WERI-Rb-1 (cell line): ENCODE measurements around the gene MED26.

ENCODE experiments used
- DNase-seq: peaks from one replicate; pipeline ENCODE4 v3.0.0-alpha.2; 2020
- H3K27ac ChIP-seq: fragments of 250-450 bp; sonication (Bioruptor Pico); 2 replicates; pipeline ENCODE4 v1.5.1; 2020; ENCODE audit warnings: mild to moderate bottlenecking, moderate library complexity
- H3K27me3 ChIP-seq: fragments of 250-450 bp; sonication (Bioruptor Pico); 2 replicates; pipeline ENCODE4 v1.5.1; 2021; ENCODE audit warnings: mild to moderate bottlenecking, low read depth, moderate library complexity; ENCODE audit not compliant: insufficient read depth, severe bottlenecking
- H3K36me3 ChIP-seq: fragments of 250-450 bp; sonication (Bioruptor Pico); 2 replicates; pipeline ENCODE4 v1.5.1; 2020; ENCODE audit warnings: mild to moderate bottlenecking, moderate library complexity
- H3K4me3 ChIP-seq: 2 replicates; pipeline ENCODE4 v1.5.1; 2011; ENCODE audit warnings: low read depth, mild to moderate bottlenecking, control low read depth, low read length
- H3K9me3 ChIP-seq: fragments of 250-450 bp; sonication (Bioruptor Pico); 2 replicates; pipeline ENCODE4 v1.5.1; 2021; ENCODE audit warnings: mild to moderate bottlenecking, moderate library complexity; ENCODE audit not compliant: severe bottlenecking
- CTCF ChIP-seq: IDR thresholded peaks from 2 replicates; pipeline ENCODE4 v1.5.1; 2011; ENCODE audit warnings: low read depth, mild to moderate bottlenecking, control low read depth, inconsistent platforms, low read length

MED26 gene

GRCh38 chr19:16588824-16589577 lies 39.0 kb downstream of the MED26 start:
- no peak overlapping the region for H3K4me3 ChIP-seq
- H3K9me3 ChIP-seq = no peaks in the 10 kb centered on the region
- no peak for DNase-seq
- H3K27ac ChIP-seq = peak overlapping the region; percentile 90; the same call in 1 of the 2 replicates
- no peak for TF ChIP-seq CTCF
- H3K36me3 ChIP-seq = no peaks in the 10 kb centered on the region
- no peaks in the 10 kb centered on the region for H3K27me3 ChIP-seq

GRCh38 chr19:16587833-16588823 lies 39.9 kb downstream of the MED26 start:
- H3K27ac ChIP-seq = peak overlapping the region; percentile 90
- H3K36me3 ChIP-seq = no peaks in the 10 kb centered on the region
- H3K4me3 ChIP-seq = no peak overlapping the region
- no peaks in the 10 kb centered on the region for H3K27me3 ChIP-seq
- no peak for TF ChIP-seq CTCF
- H3K9me3 ChIP-seq = no peaks in the 10 kb centered on the region
- DNase-seq = peak; percentile 34

GRCh38 chr19:16586991-16587832 lies 40.8 kb downstream of the MED26 start:
- no peak for TF ChIP-seq CTCF
- Histone ChIP-seq H3K27me3 (no peaks in the 10 kb centered on the region), H3K9me3 (no peaks in the 10 kb centered on the region), H3K36me3 (no peaks in the 10 kb centered on the region; the same call in 1 of the 2 replicates), H3K4me3 (0 out of 2 replicates have a peak overlapping the region, but pooled peaks have one; percentile 10), H3K27ac (peak overlapping the region; percentile 90)
- peak; percentile 89 for DNase-seq

GRCh38 chr19:16586477-16586871 lies 41.5 kb downstream of the MED26 start:
- no peak for DNase-seq
- no peak overlapping the region for H3K4me3 ChIP-seq
- H3K36me3 ChIP-seq = no peaks in the 10 kb centered on the region; the same call in 1 of the 2 replicates
- no peak for TF ChIP-seq CTCF
- no peaks in the 10 kb centered on the region for H3K27me3 ChIP-seq
- no peaks in the 10 kb centered on the region for H3K9me3 ChIP-seq
- peak overlapping the region; percentile 90 for H3K27ac ChIP-seq

GRCh38 chr19:16585808-16586476 lies 42.1 kb downstream of the MED26 start:
- Histone ChIP-seq H3K9me3 (no peaks in the 10 kb centered on the region), H3K27ac (peak overlapping the region; percentile 90), H3K27me3 (no peaks in the 10 kb centered on the region), H3K4me3 (no peak overlapping the region), H3K36me3 (no peaks in the 10 kb centered on the region; the same call in 1 of the 2 replicates)
- no peak for TF ChIP-seq CTCF
- DNase-seq = no peak
